ENCODE results near the gene ADAMTS18. TPM values are rescaled to one million over a fixed set of nuclear protein-coding genes. Genes with fewer than 3 reads are reported as not detected.

ADAMTS18 gene
- total RNA-seq, 2 donors from 2014 or later: 2.7 TPM; not detected in 1

DNA sequence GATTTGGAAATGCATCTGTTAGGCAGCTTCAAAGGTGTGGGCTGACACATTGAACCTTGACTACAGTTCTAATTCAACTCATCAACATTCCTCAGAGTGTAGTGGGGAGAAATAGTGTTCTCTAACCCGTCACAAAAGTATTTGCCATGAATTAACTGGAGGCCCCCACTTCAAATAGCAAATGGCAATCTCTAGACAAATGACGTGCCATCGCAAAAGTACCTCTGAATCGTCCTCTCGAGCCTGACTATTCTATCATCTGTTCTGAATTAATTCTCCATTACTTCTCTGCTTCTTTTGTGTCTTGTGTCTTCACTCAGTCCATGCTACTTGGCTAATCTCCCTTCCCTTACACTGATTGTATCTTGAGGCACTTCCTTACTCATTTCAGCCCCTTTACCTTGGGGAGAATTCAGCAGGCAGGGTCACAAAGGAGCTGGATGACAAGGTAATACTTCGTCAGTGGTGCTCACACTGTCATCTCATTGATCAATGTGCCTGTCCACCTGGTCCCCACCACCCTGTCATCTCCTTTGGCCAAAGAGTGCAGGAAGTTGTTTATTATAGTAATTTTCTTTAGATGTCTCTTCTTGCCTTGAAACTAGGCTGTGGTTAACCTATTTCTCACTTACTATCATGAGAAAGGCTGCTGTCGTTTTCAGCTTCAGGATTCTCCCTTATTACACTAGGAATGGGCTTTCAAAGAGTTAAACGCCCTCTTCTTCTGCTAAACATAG lies 127.2 kb downstream of the ADAMTS18 start:
- TF ChIP-seq, protein P1, sequence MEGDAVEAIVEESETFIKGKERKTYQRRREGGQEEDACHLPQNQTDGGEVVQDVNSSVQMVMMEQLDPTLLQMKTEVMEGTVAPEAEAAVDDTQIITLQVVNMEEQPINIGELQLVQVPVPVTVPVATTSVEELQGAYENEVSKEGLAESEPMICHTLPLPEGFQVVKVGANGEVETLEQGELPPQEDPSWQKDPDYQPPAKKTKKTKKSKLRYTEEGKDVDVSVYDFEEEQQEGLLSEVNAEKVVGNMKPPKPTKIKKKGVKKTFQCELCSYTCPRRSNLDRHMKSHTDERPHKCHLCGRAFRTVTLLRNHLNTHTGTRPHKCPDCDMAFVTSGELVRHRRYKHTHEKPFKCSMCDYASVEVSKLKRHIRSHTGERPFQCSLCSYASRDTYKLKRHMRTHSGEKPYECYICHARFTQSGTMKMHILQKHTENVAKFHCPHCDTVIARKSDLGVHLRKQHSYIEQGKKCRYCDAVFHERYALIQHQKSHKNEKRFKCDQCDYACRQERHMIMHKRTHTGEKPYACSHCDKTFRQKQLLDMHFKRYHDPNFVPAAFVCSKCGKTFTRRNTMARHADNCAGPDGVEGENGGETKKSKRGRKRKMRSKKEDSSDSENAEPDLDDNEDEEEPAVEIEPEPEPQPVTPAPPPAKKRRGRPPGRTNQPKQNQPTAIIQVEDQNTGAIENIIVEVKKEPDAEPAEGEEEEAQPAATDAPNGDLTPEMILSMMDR (IDR thresholded peaks at IDR 0.05): no peak
- TF ChIP-seq POLR2AphosphoS5 (IDR thresholded peaks at IDR 0.05): no peak
- no peak for TF ChIP-seq POLR2A (IDR thresholded peaks at IDR 0.05)
- no peak overlapping the region for H3K27ac ChIP-seq
- 72% methylated on average over 8 of the region's 8 CpGs for WGBS
- H3K9me3 ChIP-seq: no peaks in the 10 kb centered on the region
- intact Hi-C loops (cut with DNase I): no loop called here
- H3K27me3 ChIP-seq (replicated peaks; ENCODE audit: insufficient read depth): no peaks in the 10 kb centered on the region
- no peaks in the 10 kb centered on the region for H3K36me3 ChIP-seq
- H3K4me3 ChIP-seq: no peak overlapping the region
- no peak for DNase-seq (ENCODE audit: low spot score)
- H3K4me1 ChIP-seq (replicated peaks): no peaks in the 10 kb centered on the region

DNA sequence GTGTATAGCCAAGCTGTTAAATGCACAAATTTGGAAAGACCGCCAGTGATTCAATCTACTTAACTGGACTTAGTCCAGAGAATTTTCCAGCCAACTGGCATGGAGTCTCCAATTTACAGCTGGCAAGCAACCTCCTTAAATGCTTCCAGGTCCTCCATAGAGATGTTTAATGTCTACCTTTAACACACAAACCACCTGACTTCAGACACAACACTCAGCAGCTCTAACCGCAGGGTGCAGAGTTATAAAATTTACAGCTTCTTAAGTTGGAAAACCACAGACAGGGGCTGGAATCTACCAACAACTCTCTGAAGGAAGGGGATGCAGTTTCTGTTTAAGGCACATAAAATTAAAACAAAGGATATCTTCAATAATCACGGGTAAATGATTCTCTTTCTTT lies 128.8 kb downstream of the ADAMTS18 start:
- no peak overlapping the region for H3K4me3 ChIP-seq

DNA sequence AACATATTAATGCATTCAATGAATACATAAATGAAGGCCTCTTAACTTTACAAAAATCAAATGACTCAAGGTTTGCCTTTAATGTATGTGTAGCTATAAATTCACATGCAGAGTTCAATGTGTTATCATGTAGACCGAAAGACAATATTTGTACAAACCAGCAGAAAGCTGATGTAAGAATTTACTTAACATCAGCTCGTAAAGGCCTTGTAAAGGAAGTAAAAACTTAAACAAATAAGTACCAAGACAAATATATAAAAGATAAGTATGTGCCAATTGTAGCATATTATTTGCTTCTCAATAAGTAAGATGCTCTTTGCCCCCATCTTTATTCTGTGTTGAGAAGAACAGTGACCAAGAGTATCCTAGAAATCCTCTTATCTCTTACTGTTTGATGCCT lies 130.0 kb downstream of the ADAMTS18 start:
- DNase-seq (ENCODE audit: low spot score): no peak

More for the DNA sequence above, 128.8 kb downstream of the ADAMTS18 start:
- Histone ChIP-seq H3K4me1 (replicated peaks) (no peaks in the 10 kb centered on the region), H3K9me3 (no peaks in the 10 kb centered on the region), H3K27ac (no peak overlapping the region), H3K27me3 (replicated peaks; ENCODE audit: insufficient read depth) (no peaks in the 10 kb centered on the region), H3K36me3 (no peaks in the 10 kb centered on the region)
- TF ChIP-seq POLR2AphosphoS5 (IDR thresholded peaks at IDR 0.05) (no peak), POLR2A (IDR thresholded peaks at IDR 0.05) (no peak)
- TF ChIP-seq, protein P1 (IDR thresholded peaks at IDR 0.05): no peak
- WGBS: 36% methylated on average over 3 of the region's 3 CpGs
- DNase-seq (ENCODE audit: low spot score): no peak
- intact Hi-C loops (cut with DNase I): no loop called here

DNA sequence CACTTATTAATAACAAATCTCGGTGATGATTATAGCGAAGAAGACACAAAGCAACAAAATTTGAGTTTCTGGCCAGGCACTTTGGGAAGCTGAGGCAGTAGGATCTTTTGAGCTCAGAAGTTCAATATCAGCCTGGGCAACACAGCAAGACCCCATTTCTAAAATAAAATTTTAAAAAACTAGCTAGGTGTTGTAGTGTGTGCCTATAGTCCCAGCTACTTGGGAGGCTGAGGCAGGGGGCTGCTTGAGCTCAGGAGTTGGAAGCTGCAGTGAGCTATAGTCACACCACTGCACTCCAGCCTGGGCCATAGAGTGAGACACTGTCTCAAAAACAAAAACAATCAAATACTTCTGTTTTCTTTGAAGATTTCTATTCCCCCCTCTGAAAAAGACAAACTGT lies 130.7 kb downstream of the ADAMTS18 start:
- H3K4me3 ChIP-seq: no peak overlapping the region
- WGBS: 96% methylated on average over 2 of the region's 2 CpGs
- H3K9me3 ChIP-seq: no peaks in the 10 kb centered on the region
- H3K4me1 ChIP-seq (replicated peaks): no peaks in the 10 kb centered on the region
- H3K27ac ChIP-seq: no peak overlapping the region
- H3K36me3 ChIP-seq: no peaks in the 10 kb centered on the region
- DNase-seq (ENCODE audit: low spot score): no peak
- TF ChIP-seq, protein P1 (IDR thresholded peaks at IDR 0.05): no peak
- TF ChIP-seq POLR2AphosphoS5 (IDR thresholded peaks at IDR 0.05) (no peak), POLR2A (IDR thresholded peaks at IDR 0.05) (no peak)
- intact Hi-C loops (cut with DNase I): no loop called here
- H3K27me3 ChIP-seq (replicated peaks; ENCODE audit: insufficient read depth): no peaks in the 10 kb centered on the region

More for the DNA sequence above, 130.0 kb downstream of the ADAMTS18 start:
- Histone ChIP-seq H3K4me3 (no peak overlapping the region), H3K4me1 (replicated peaks) (no peaks in the 10 kb centered on the region), H3K27ac (no peak overlapping the region), H3K9me3 (no peaks in the 10 kb centered on the region), H3K27me3 (replicated peaks; ENCODE audit: insufficient read depth) (no peaks in the 10 kb centered on the region), H3K36me3 (no peaks in the 10 kb centered on the region)
- 50% methylated on average over 2 of the region's 2 CpGs for WGBS
- intact Hi-C loops (cut with DNase I): no loop called here
- TF ChIP-seq POLR2AphosphoS5 (IDR thresholded peaks at IDR 0.05) (peak; percentile 16), POLR2A (IDR thresholded peaks at IDR 0.05) (no peak)

DNA sequence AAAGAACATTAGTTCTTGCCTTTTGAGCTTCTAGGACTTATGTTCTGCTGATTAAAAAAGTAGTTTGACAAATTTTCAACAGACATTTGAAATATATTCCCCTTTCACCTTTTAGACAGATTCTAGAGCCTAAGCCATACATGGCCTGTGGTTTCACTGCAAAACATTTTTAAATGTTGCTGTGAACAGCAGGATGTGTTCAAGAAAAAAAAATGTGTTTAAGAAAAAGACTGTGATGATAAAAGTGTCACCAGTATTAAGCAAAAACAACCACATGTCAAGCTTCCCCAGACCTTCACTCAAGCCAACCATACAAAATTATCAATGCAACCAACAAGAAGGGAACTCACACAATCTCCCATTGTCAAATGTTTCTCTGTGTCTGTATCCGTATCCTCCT lies 132.2 kb downstream of the ADAMTS18 start:
- intact Hi-C loops (cut with DNase I): no loop called here
- TF ChIP-seq, protein P1 (IDR thresholded peaks at IDR 0.05): no peak
- no peaks in the 10 kb centered on the region for H3K27me3 ChIP-seq (replicated peaks; ENCODE audit: insufficient read depth)
- no peaks in the 10 kb centered on the region for H3K9me3 ChIP-seq
- H3K4me1 ChIP-seq (replicated peaks): no peaks in the 10 kb centered on the region
- DNase-seq (ENCODE audit: low spot score): no peak
- 44% methylated on average over 1 of the region's 1 CpG for WGBS
- H3K27ac ChIP-seq: no peak overlapping the region
- no peaks in the 10 kb centered on the region for H3K36me3 ChIP-seq
- no peak overlapping the region for H3K4me3 ChIP-seq

All from prostate gland (tissue), 2 donors.